HUDEP-2 (cell line): ENCODE results near the gene CIDEC.
"Not testable (repeated sequence)": the region's sequence is repeated elsewhere in the genome, so short reads cannot be mapped to it uniquely, and the experiment has no call there.

Experiments used
- DNase-seq, 76 experiments: peaks; one replicate each; lab custom pipeline; 2025; ENCODE audit not compliant: unreplicated experiment in 76 of 76; lab: John Stamatoyannopoulos, UW

CIDEC gene

GRCh38 chr3:9881441-9881840 lies 1.4 kb upstream of the CIDEC start:
- no peak for DNase-seq

- DNase-seq = no peak
These were observed 1.4 kb downstream of the CIDEC start for GRCh38 chr3:9878700-9879099.

- no peak for DNase-seq
These were observed 3.1 kb downstream of the CIDEC start for GRCh38 chr3:9876991-9877390.

GRCh38 chr3:9876255-9876654 lies 3.8 kb downstream of the CIDEC start:
- DNase-seq = not testable (repeated sequence)

GRCh38 chr3:9875448-9875847 lies 4.6 kb downstream of the CIDEC start:
- no peak for DNase-seq

- not testable (repeated sequence) for DNase-seq
These were observed 8.0 kb downstream of the CIDEC start for GRCh38 chr3:9872067-9872466.

GRCh38 chr3:9870978-9871377 lies 9.1 kb downstream of the CIDEC start:
- DNase-seq = no peak

- DNase-seq = no peak
These were observed 10.1 kb downstream of the CIDEC start for GRCh38 chr3:9869955-9870354.

- no peak for DNase-seq
These were observed 12.9 kb downstream of the CIDEC start for GRCh38 chr3:9867106-9867505.

- DNase-seq = no peak
These were observed 13.4 kb downstream of the CIDEC start for GRCh38 chr3:9866639-9867038.

- not testable (repeated sequence) for DNase-seq
These were observed 14.9 kb downstream of the CIDEC start for GRCh38 chr3:9865125-9865637.

- DNase-seq = no peak
These were observed 15.7 kb downstream of the CIDEC start for GRCh38 chr3:9864200-9864927.

- no peak for DNase-seq
These were observed 16.8 kb downstream of the CIDEC start for GRCh38 chr3:9863058-9863772.

- peak in 39 of 76 experiments; percentile 4 to 59 (median 33) for DNase-seq
These were observed 17.5 kb downstream of the CIDEC start for GRCh38 chr3:9862391-9863057.

- DNase-seq = no peak
These were observed 18.4 kb downstream of the CIDEC start for GRCh38 chr3:9861626-9862130.

GRCh38 chr3:9861201-9861600 lies 18.9 kb downstream of the CIDEC start:
- no peak for DNase-seq

- no peak for DNase-seq
These were observed 20.5 kb downstream of the CIDEC start for GRCh38 chr3:9859530-9860025.

- no peak for DNase-seq
These were observed 24.5 kb downstream of the CIDEC start for GRCh38 chr3:9855594-9855993.

- DNase-seq = not testable (repeated sequence)
These were observed 25.6 kb downstream of the CIDEC start for GRCh38 chr3:9854291-9854940.

GRCh38 chr3:9852528-9852927 lies 27.5 kb downstream of the CIDEC start:
- DNase-seq = no peak

GRCh38 chr3:9851926-9852325 lies 28.1 kb downstream of the CIDEC start:
- DNase-seq = not testable (repeated sequence)
